NCI-H2196 treated with DMSO at 0.1 percent for 48 hours (cell line): Measurements from ENCODE around the gene GSK3B.

Experiments
- DNase-seq: peaks from one replicate; lab custom pipeline; 2025; ENCODE audit not compliant: unreplicated experiment; lab: John Stamatoyannopoulos, UW

Gene GSK3B

GRCh38 chr3:119950666-119951325, 143.5 kb downstream of the GSK3B start:
- no peak for DNase-seq

GRCh38 chr3:119945291-119945690, 149.0 kb downstream of the GSK3B start:
- DNase-seq, result no peak

GRCh38 chr3:119944091-119944490, 150.2 kb downstream of the GSK3B start:
- DNase-seq, result no peak

GRCh38 chr3:119939077-119939476, 155.2 kb downstream of the GSK3B start:
- no peak for DNase-seq

- no peak for DNase-seq
These were observed 157.0 kb downstream of the GSK3B start for GRCh38 chr3:119937229-119937628.

GRCh38 chr3:119934249-119934648, 160.0 kb downstream of the GSK3B start:
- no peak for DNase-seq

GRCh38 chr3:119933207-119933606, 161.0 kb downstream of the GSK3B start:
- no peak for DNase-seq

- DNase-seq, result no peak
These were observed 164.0 kb downstream of the GSK3B start for GRCh38 chr3:119930286-119930685.

- DNase-seq, result no peak
These were observed 167.1 kb downstream of the GSK3B start for GRCh38 chr3:119927190-119927589.

GRCh38 chr3:119924111-119925094, 169.8 kb downstream of the GSK3B start:
- DNase-seq, result no peak

GRCh38 chr3:119918992-119919933, 175.0 kb downstream of the GSK3B start:
- DNase-seq, result no peak

- DNase-seq, result no peak
These were observed 181.2 kb downstream of the GSK3B start for GRCh38 chr3:119913021-119913420.

GRCh38 chr3:119912220-119912619, 182.0 kb downstream of the GSK3B start:
- DNase-seq, result no peak

GRCh38 chr3:119911748-119912147, 182.5 kb downstream of the GSK3B start:
- DNase-seq, result no peak

GRCh38 chr3:119902061-119902460, 192.2 kb downstream of the GSK3B start:
- no peak for DNase-seq

- DNase-seq, result no peak
These were observed 193.1 kb downstream of the GSK3B start for GRCh38 chr3:119901148-119901547.

- DNase-seq, result no peak
These were observed 195.1 kb downstream of the GSK3B start for GRCh38 chr3:119899192-119899511.

GRCh38 chr3:119898478-119899191, 195.6 kb downstream of the GSK3B start:
- DNase-seq, result no peak

GRCh38 chr3:119894195-119894594, 200.1 kb downstream of the GSK3B start:
- DNase-seq, result no peak

- no peak for DNase-seq
These were observed 200.5 kb downstream of the GSK3B start for GRCh38 chr3:119893769-119894168.
